ENCODE measurements around the gene KLC4.
"Not testable (repeated sequence)": the region's sequence is repeated elsewhere in the genome, so short reads cannot be mapped to it uniquely, and the experiment has no call there.

KLC4 gene

DNA sequence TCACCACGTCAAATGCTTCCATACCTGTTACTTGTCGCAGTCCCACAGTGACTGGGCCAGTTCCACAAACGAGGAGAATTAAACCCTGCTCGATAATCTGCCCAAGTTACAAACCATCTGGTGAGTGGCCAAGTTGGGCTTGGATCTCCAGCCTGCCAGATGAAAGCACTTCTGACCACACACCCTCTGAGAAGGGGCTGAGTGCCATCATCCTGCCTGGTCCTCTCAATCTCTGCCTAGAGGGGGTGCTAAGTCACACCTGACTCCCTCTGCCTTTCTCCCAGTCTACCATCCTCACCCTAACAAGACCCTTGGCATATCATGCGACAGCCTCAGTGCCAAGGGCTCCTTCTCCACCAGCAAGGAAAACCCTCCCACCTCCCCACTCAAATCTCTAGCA is 22.2 kb upstream of the KLC4 start:
- DNase-seq = no peak

DNA sequence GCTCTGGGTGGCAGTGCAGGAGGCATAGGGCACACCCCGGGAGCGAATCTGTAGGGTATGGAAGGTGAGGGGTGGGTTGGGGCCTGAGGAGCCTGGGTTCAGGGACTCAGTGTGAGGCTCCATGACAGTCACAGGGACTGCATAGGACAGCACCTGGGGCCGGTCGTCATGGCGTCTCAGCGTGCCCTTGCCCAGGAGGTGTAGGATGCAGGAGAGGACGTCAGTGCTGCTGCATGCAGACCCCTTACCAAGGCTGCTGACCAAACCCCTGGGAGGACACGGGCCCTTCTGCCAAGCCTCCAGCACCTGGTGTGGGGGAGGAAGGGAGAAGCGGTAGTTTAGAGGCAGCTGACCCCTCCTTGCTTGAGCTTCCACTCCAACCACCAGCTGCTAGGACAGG is 21.7 kb upstream of the KLC4 start:
- DNase-seq = no peak

DNA sequence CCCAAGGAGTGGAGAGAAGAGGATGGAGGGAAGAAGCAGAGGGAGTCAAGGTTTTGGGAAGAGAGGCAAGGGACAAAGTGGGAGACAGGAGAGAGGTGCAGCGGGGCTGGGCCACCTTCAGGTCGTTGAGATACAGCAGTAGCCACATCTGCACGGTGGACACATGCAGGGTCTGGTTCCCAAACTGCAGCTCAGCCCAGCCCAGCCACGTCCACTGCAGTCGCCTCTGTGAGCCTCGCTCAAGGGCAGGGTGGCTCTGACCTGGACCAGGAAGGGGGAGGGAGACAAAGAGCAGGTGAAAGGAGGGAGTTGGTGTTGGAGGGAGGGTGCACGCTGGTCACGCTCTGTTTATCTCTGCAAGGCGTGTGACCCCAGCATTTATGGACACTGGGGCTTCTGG is 20.7 kb upstream of the KLC4 start:
- DNase-seq = no peak

DNA sequence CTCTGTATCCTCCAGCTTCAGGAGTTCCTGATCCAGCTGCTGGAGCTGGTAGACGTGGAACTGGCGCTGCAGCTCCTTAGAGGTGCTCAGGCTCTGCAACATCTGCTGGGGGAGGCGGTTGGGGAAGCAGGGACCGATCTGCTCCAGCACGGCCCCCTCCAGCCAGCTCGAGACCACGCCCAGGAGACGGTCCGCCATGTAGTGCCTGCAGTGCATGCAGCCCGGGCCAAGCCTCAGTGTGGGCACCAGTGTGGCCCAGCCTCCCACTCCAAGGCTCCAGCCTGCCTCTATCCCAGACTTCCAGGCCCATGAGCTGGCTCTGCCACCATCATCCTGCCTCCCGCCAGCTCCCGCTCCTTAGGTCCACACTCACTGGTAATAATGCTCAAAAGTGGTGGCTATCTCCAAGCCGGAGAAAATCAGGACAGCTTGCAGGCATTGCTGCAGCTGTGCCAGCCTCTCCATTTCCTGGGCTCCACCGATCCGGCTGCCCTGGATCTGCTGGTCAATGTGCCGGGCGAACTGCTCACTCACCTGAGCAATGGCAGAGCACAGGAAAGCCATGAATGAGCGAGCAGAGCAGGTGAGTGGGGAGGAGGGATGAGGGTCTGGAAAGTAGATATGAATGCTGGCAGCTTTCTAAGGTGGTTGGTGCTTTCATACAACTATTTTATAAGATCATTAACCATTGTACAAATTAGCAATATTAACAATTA is 18.7 kb upstream of the KLC4 start:
- DNase-seq = no peak

DNA sequence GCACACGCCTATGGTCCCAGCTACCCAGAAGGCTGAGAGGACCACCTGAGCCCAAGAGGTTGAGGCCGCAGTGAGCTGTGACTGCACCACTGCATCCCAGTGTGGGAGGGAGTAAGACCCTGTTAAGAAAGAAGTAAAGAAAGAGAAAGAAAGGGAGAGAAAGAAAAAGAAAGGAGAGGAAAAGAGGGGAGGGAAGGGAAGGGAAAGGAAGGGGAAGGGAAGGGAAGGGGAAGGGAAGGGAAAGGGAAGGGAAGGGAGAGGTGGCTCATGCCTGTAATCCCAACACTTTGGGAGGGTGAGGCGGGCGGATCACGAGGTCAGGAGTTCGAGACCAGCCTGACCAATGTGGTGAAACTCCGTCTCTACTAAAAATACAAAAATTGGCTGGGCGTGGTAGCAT is 18.0 kb upstream of the KLC4 start:
- not testable (repeated sequence) for DNase-seq

DNA sequence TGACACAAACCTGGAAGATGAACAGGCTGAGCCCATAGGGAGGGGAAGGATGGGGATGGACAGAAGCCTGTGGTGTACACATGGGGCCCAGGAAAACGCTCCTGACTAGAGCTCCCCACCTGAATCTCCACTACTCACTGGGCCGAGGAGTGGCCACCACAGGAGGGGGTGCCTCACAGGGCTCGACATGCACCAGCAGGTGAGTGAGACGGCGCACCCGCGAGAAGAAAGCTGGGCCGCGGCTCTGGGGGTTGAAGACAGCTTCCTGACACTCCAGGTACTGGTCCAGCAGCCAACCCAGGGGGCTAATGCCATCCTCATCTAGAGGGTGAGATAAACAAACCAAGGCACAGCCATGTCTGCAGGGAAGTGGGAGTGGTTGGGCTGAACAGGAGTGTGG is 16.1 kb upstream of the KLC4 start:
- no peak for DNase-seq

DNA sequence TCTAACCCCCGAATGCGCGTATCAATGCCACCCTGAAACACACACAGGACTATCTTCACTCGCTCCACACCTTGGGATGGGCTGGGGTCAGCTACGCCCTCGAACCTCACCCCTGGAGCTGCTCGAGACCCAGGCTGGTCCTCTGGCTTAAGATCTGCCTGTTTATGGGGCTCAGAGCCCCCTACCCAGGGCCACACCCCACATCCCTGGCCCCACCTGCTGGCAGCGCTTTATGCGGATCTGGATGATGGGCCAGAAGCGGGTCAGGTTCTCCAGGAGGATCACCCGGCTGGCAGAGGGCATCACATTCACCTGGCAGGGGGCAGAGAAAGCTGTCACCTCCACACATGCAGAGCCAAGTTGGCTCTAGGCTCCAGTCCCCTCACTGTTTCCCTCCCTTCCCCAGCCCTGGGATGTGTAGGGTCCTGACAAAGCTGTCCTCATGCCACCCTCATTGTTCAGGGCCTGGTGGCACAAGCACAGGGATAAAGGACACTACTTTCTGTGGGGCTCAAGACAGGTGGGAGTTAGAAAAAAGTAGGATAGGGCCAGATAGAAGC is 14.0 kb upstream of the KLC4 start:
- no peak for DNase-seq

DNA sequence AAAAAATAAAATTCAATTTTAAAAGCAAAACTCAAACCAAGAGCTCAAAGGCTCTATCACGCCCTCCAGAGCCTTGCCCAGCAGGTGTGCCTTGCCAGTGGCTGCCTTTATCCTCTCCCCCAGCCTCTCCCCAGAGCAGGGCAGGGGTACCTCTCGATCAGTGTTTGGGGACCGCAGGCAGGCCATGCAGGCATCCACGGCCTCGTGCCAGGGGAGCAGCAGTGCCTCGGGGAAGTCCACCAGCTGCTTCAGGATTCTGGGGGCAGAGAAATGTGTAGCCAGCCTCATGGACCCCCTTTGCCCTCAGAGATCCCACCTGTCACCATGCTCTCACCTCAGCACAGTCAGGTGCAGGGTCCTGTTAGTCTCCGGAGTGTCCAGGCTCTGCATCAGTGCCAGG is 11.4 kb upstream of the KLC4 start:
- DNase-seq = no peak

DNA sequence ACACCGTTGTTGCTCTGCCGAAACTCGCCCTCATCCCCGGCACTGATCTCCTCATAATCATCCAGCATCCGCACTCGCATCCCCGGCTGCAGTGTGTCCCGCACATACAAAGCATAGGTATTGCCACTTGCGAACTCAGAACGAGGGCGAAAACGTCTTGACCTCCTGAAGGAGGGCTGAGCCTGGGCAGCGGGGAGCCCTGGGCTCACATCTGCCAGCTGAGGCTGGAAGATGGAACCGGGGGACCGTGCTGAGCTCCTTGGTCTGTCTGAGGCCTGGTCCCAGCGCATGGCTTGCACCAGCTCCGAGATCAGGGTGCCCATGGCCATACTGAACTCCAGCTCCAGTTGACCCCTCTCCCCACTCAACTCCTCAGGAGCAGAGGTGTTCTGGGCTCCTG is 8.4 kb upstream of the KLC4 start:
- DNase-seq = no peak

DNA sequence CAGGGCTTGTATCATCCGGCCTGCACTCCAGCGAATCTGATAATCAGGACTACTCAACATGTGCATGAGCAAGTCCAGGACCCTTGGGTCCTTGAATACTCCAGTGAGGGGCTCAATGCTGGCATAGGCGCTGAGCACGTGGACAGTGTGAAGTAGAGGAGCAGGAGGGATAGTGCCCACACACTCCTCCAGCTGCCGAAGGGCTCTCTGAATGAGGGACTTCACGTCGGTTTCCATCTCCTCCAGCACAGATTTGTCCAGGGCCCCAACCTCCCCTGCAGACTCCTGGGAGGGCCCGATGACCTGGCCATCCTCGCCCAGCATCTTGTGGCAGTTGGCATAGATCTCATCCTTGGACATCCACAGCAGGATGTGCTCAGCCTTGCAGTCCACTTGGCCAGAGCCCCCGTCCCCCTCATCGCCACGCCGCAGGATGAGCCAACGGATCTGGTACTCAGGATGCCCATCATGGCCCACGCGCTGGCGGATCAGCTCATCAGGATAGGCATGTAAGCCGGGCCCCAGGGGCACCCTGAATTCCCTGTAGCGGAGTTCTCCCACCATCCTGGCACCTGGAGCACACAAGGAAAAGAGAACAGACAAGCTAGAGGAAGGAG is 7.1 kb upstream of the KLC4 start:
- DNase-seq = no peak

DNA sequence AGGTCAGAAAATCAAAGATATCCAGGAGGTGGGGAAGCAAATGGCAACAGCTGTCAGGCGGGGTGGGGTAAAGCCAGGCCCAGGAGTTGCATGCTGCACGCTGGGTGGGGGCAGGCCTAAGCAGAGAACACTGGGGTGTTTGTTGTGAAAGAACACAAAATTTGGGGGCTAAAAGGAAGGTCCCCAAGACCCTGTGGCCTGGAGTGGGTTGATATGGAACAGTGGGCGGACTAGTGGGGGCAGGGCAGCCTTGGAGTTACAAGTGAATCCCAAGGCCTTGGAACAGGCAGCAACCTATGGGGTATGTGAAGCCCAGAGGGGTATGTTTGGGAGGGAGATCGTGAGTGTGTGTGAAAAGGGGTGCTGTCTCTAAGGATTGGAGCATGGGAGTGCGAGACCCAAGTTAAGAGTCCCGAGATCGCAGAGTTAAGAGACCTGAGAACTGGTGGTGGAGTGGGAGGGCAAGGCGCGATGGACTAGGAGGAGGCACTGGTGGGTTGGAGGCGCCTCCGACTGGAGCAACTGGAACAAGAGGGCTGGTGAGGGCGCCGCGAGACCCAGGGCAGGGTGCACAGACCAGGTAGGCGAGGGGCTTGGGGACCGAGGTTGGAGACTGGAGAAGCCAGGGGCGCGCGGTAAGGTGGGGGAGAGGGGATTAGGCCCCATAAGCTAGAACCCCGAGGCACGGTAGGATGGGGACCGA is 6.4 kb upstream of the KLC4 start:
- DNase-seq = peak; percentile 66

DNA sequence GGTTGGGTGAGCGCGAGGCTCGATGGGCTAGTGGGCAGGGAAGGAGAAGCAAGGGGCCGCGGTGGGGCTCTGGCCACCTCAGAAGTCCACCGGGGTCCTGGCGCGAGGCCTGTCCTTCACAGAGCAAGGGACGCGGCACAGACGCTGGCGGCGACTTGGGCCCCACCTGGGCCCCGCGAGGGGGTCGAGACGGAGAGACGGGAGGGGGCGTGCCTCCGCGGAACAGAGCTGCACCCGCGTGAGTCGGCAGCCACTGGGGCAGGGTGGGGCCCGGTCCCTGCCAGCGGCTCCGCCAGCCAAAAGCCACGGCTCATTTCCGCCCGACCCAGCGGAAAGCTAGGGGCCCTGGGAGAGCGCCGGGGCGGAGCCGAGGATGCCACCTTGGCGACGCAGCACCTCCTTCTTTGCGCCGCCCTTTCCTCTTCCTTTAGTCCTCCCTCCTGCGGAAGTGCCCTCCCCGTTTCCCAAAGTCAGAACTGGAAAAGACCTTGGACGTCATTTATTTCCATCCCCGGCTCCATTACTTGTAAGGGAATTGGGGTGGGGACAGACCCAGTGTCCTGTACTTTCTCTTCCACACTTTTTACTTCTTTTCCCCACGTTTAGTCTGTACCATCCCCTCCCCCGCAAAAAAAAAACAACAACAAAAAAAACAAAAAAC is 5.8 kb upstream of the KLC4 start, which contains the start of gene CUL7:
Gene CUL7 (minus strand): TSS at position 307 of the 661 bp plus-strand sequence. CDS start 1,063 bp downstream, outside the sequence.
- DNase-seq = peak; percentile 98

DNA sequence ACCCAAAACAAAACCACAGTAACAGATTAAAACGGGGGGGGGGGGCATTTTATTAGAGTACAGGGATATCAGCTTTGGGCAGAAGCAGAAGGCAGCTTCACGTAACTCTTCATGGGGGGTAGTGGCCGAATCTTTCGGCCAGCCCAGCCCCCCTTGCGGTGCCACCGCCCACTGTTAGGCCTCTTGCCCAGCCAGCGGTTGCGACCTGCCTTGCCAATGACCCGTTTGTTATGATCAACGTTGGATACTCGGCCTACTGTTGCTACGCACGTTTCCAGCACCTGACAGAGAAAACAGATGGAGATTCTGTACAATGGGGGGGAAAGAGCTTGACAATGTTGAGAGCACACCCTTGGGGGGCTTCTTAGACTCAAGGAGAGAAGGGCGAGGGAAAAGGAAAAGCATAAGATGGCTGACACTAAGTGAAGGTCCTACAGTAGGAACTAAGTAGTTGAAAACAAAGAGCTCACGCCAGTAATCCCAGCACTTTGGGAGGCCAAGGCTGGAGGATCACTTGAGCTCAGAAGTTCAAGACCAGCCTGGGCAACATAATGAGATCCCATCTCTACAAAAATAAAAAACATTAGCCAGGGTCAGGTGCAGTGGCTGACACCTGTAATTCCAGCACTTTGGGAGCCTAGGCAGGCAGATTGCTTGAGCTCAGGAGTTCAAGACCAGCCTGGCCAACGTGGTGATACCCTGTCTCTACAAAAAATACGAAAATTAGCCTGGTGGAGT is 5.1 kb upstream of the KLC4 start:
- DNase-seq = no peak

DNA sequence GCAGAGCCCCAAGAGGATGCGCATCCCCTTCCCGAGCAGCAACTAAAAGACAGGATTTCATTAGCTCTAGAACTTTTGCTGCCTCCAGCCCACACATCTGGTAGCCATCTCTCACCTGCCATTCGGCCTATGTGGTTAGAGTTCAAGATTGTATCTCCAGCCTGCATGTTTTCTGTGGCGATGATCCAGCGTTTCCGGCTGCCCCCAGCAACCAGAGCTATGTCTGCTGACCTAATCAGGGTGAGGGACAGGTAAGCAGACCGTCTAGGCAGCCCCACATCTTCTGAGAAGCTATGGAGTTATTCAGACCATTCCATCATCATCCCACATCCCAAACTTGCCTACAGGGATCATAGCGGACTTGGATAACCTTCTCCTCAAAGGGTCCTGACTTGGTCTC is 3.5 kb upstream of the KLC4 start:
- no peak for DNase-seq

DNA sequence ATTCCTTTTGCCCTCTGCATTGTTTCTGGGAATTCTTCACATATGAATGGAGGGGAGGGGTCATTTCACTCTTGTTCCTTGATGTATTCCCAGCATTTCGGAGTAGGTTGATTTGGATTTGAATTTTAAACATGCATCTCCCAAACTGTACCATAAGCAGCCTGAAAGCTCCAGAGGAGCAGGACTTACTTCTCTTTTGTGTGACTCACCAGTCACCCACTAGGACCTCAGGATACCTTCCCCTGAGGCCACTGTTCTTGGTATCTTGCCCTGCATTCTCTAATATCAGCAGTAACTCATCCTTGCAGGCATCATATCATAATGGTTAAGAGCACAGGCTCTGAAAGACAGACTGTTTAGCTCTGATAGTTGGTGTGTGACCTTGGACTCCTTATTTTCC is 900 bp upstream of the KLC4 start:
- peak; percentile 50 for DNase-seq

DNA sequence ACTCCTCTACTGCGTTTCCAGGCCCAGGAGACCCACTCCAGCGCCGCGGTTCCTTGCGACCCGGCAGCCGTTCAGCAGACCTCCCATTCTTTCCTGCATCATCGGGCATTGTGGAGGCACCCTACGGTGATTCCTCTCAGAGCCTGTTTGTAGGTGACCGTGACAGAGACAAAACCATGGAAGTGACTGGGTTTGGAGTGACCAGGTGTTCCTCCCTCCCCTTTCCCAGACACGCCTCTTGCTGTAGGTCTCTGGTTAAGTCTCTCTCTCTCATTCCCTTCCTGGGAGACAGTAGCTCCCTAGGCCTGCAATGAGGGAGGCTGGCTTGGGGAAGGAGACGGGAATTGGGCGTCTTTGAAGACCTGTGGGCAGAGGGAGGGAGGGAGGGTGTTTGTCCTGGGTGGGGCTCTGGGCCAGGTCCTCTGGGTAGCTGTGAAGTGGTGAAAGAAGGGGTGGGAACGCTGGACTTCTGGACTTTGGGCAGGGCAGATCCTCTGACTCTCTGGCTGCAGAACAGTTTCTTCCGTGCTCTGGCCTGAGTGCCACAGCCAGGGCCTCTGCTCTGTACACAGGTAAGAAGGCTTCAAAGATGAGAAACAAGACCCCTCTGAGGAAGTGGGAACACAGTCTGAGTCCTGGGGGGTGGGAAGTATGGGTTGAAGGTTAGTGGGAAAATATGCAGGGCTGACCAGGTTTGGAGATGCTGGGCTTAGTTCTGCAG is 763 bp downstream of the KLC4 start:
- no peak for DNase-seq

DNA sequence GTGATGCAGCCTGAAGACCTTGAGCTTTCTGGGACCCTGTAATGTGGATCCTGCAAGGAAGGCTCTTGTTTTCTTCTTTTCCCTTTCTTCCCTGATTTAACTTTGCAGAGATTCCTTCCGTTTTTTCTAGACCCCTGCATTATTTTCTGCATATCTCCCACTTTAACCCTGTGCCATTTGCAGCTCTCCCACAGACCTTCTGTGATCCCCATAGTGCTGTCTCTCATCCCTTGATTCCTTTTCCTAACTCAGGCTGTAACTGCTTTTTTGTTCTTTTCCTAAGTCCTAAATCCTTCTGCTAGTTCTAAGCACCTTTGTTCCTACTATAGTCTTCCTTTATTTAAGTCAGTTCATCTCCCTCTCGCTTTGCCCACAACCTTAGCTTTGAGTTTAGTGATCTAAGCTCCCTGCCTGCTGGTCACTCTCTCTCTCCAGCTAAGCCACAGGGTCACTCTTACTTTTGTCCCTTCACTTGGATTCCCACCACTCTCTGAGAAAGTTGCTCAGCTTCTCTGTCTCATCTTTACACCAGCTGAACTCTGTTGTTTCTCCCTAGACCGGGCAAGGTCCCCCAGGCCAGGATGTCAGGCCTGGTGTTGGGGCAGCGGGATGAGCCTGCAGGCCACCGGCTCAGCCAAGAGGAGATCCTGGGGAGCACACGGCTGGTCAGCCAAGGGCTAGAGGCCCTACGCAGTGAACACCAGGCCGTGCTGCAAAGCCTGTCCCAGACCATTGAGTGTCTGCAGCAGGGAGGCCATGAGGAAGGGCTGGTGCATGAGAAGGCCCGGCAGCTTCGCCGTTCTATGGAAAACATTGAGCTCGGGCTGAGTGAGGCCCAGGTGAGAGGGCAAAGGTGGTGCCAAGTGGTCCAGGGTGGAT is 1.6 kb downstream of the KLC4 start:
- DNase-seq = no peak

DNA sequence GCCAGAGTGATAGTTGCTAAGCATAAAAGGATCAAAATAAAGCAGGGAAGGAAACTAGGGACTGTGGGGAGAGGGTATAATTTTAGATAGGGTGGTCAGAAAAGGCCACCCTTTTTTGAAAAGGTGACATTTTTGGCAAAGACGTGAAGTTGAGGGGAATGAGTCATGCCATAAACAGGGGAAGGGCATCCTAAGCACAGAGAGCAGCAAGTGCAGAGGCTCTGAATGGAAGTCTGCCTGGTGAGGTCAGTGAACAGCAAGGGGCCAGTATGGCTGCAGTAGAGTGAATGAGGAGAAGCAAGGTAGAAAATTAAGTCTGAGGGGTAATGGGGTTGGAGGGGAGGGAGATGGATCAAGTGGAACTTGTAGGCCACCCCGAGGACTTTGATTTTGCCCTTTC is 2.4 kb downstream of the KLC4 start:
- DNase-seq = no peak

DNA sequence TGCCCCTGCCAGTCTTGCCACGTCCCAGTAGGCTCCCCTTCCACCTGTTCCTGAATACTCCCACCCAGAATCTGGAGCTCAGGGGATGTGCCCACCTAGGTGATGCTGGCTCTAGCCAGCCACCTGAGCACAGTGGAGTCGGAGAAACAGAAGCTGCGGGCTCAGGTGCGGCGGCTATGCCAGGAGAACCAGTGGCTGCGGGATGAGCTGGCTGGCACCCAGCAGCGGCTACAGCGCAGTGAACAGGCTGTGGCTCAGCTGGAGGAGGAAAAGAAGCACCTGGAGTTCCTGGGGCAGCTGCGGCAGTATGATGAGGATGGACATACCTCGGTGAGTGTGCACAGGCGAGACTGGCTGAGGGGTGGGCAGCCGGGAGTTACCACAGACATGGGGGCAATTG is 3.4 kb downstream of the KLC4 start:
- DNase-seq = no peak

DNA sequence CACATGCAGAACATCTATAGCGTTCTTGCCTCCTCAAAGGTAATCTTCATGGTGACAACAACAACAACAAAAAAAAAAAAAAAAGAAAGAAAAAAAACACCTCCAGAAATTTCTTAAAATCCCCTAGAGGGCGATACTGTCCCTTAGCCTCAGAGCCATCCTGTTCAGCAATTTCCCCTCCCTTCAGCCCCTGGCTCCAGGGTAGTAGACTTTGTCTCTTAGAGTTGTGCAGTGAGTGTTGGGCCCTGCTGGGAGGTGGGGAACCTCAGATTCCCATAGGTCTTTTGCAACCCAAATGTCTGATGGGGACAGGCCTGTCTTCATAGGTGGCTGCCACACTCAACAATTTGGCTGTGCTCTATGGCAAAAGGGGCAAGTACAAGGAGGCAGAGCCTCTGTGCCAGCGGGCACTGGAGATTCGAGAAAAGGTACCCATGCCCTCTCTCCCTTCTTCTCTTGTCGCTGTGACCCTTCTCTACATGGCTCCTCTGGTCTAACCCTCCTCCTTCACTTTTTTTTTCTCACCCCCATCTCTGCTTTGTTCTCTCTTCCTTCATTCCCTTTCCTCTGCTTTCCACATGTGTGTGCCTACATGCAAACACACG is 10.7 kb downstream of the KLC4 start:
- DNase-seq = peak; percentile 88

Measured in hematopoietic multipotent progenitor cell treated with erythropoietin and hydrocortisone succinate and interleukin-3 and kit ligand, for 4 days (in vitro differentiated cells).